A549 treated with AZD9567 at 1 μM for 4 hours (cell line): Measurements from ENCODE around the gene CCDC7. TPM values are rescaled to one million over a fixed set of nuclear protein-coding genes. Genes with fewer than 3 reads are reported as not detected.

ENCODE experiments used
- total RNA-seq: library from RNA; stranded (reverse); fragments of 200-300 nt; extraction: Qiagen RNA extraction; gene quantifications from 5 replicates; pipeline ENCODE4 v1.2.3, GENCODE V29; 2022; ENCODE audit not compliant: insufficient read depth

The CCDC7 gene
- total RNA-seq: 0.52 to 0.66 TPM (median 0.57 TPM) in 4 of 5 replicates, not detected in the other

GRCh38 chr10:32445740-32446535 lies at the start of gene CCDC7:
Gene CCDC7 (plus strand): TSS chr10:32446140. CDS start chr10:32451643, 5,503 bp downstream.

Other genes starting within 250 kb of the CCDC7 start
- 16.9 to 20.1 TPM (median 18.2 TPM) in 5 replicates for gene EPC1, start 99.0 kb upstream of the CCDC7 start, total RNA-seq